ENCODE data around the gene DPP10. TPM values are rescaled to one million over a fixed set of nuclear protein-coding genes. Genes with fewer than 3 reads are reported as not detected.

The DPP10 gene
- total RNA-seq, 4 donors from 2014 or later, result 3.3 to 6.6 (median 4.7) TPM

GRCh38 chr2:115541814-115542213, 1099.4 kb downstream of the DPP10 start:
- no peaks in the 10 kb centered on the region for H3K36me3 ChIP-seq
- H3K27ac ChIP-seq (replicated peaks in 1 of 4), result no peak overlapping the region
- 91% methylated on average over 4 of the region's 4 CpGs for WGBS
- H3K9me3 ChIP-seq, result no peaks in the 10 kb centered on the region
- TF ChIP-seq EP300 (IDR thresholded peaks at IDR 0.05), result no peak
- no peak for TF ChIP-seq CTCF (IDR thresholded peaks at IDR 0.05)
- TF ChIP-seq POLR2A (IDR thresholded peaks at IDR 0.05; ENCODE audit: low read depth), result no peak
- intact Hi-C loops (cut with DNase I), result no loop called here
- no peak overlapping the region for H3K4me3 ChIP-seq
- H3K4me1 ChIP-seq, result no peaks in the 10 kb centered on the region
- no peaks in the 10 kb centered on the region for H3K27me3 ChIP-seq
- no peak for DNase-seq (ENCODE audit: extremely low spot score)

- no peaks in the 10 kb centered on the region for H3K9me3 ChIP-seq
- no peak overlapping the region for H3K4me3 ChIP-seq
- no peaks in the 10 kb centered on the region for H3K27me3 ChIP-seq
- no peak for DNase-seq (ENCODE audit: extremely low spot score)
- no peaks in the 10 kb centered on the region for H3K4me1 ChIP-seq
- no peaks in the 10 kb centered on the region for H3K36me3 ChIP-seq
- 72% methylated on average over 1 of the region's 1 CpG for WGBS
- intact Hi-C loops (cut with DNase I), result no loop called here
- no peak for TF ChIP-seq CTCF (IDR thresholded peaks at IDR 0.05)
- TF ChIP-seq POLR2A (IDR thresholded peaks at IDR 0.05; ENCODE audit: low read depth), result no peak
- no peak for TF ChIP-seq POLR2AphosphoS5 (IDR thresholded peaks at IDR 0.05)
- no peak for TF ChIP-seq EP300 (IDR thresholded peaks at IDR 0.05)
- no peak overlapping the region for H3K27ac ChIP-seq (replicated peaks in 1 of 4)
Measured at GRCh38 chr2:115542331-115542730, 1099.9 kb downstream of the DPP10 start.

- intact Hi-C loops (cut with DNase I), result no loop called here
- Histone ChIP-seq H3K27me3 (no peaks in the 10 kb centered on the region), H3K27ac (replicated peaks in 1 of 4) (no peak overlapping the region), H3K36me3 (no peaks in the 10 kb centered on the region), H3K4me1 (no peaks in the 10 kb centered on the region), H3K9me3 (no peaks in the 10 kb centered on the region), H3K4me3 (no peak overlapping the region)
- 81% methylated on average over 5 of the region's 5 CpGs for WGBS
- TF ChIP-seq POLR2AphosphoS5 (IDR thresholded peaks at IDR 0.05) (no peak), POLR2A (IDR thresholded peaks at IDR 0.05; ENCODE audit: low read depth) (no peak), CTCF (IDR thresholded peaks at IDR 0.05) (no peak), EP300 (IDR thresholded peaks at IDR 0.05) (no peak)
- no peak for DNase-seq (ENCODE audit: extremely low spot score)
Measured at GRCh38 chr2:115543024-115543423, 1100.6 kb downstream of the DPP10 start.

- Histone ChIP-seq H3K4me3 (no peak overlapping the region), H3K9me3 (no peaks in the 10 kb centered on the region), H3K27ac (replicated peaks in 1 of 4) (no peak overlapping the region), H3K27me3 (no peaks in the 10 kb centered on the region), H3K4me1 (no peaks in the 10 kb centered on the region), H3K36me3 (no peaks in the 10 kb centered on the region)
- WGBS, result 89% methylated on average over 4 of the region's 4 CpGs
- intact Hi-C loops (cut with DNase I), result no loop called here
- TF ChIP-seq POLR2AphosphoS5 (IDR thresholded peaks at IDR 0.05) (no peak), EP300 (IDR thresholded peaks at IDR 0.05) (no peak), CTCF (IDR thresholded peaks at IDR 0.05) (no peak), POLR2A (IDR thresholded peaks at IDR 0.05; ENCODE audit: low read depth) (no peak)
- no peak for DNase-seq (ENCODE audit: extremely low spot score)
Measured at GRCh38 chr2:115543461-115543860, 1101.0 kb downstream of the DPP10 start.

- Histone ChIP-seq H3K27ac (replicated peaks in 1 of 4) (no peak overlapping the region), H3K27me3 (no peaks in the 10 kb centered on the region), H3K4me3 (no peak overlapping the region), H3K36me3 (no peaks in the 10 kb centered on the region), H3K9me3 (no peaks in the 10 kb centered on the region), H3K4me1 (no peaks in the 10 kb centered on the region)
- DNase-seq (ENCODE audit: extremely low spot score), result no peak
- intact Hi-C loops (cut with DNase I), result no loop called here
- TF ChIP-seq CTCF (IDR thresholded peaks at IDR 0.05) (no peak), POLR2A (IDR thresholded peaks at IDR 0.05; ENCODE audit: low read depth) (no peak), EP300 (IDR thresholded peaks at IDR 0.05) (no peak), POLR2AphosphoS5 (IDR thresholded peaks at IDR 0.05) (no peak)
- 56% methylated on average over 1 of the region's 1 CpG for WGBS
Measured at GRCh38 chr2:115549611-115550130, 1107.2 kb downstream of the DPP10 start.

Measured in esophagus muscularis mucosa (tissue), 4 donors.